HG02943 (cell line): ENCODE results near the gene PPP2R2C.

Experiments used
- ATAC-seq: cut with Tn5 transposase; IDR thresholded peaks from one replicate; pipeline ENCODE4 v1.9.1; 2021; ENCODE audit warnings: mild to moderate bottlenecking, low read depth, moderate library complexity; ENCODE audit not compliant: unreplicated experiment

The PPP2R2C gene

DNA sequence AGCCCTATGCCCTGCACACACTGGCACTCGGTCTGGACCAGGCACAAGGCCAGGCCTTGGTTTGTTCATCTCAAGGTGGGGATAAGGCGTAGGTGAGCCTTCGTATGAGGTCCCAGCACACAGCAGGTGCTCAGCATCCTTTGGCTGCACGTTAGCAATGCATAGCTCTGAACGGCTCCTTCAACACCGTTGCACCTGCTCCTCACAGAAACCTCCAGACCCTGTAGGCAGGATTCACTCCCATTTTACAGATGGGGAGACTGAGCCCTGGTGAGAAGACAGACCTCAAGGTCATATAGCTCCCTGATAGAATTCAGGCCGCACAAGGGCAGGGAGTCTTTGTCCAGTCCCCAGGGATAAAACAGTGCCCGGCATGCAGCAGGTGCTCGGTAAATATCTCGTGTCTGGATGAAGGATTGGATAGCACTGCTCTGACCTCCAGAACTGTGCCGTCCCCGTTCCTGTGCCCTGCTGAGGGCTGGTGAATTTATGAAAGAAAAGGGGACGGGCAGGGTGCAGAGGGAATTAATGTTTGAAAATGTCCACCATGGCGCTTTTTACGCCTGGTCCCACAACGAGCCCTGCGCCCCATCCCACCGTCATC lies 2.4 kb downstream of the PPP2R2C start:
- ATAC-seq = no peak

DNA sequence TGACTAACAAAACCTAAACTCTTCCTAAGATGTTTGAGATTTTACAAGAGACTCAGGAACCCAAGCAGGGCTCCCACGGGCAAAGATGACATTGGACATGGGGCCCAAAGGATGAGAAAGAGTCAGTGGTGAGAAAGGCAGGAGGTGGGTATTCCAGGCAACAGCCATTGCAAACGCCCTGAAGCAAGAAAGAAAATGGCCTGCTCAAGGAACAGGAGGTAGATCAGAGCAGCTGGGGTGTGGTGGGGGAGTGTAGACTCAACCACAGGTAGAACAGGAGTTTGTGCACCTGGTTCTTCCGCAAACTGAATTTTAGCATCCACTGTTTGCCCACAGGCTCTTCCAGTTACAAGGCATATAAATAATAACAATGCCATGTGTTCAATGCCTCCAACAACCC lies 3.3 kb downstream of the PPP2R2C start:
- no peak for ATAC-seq

DNA sequence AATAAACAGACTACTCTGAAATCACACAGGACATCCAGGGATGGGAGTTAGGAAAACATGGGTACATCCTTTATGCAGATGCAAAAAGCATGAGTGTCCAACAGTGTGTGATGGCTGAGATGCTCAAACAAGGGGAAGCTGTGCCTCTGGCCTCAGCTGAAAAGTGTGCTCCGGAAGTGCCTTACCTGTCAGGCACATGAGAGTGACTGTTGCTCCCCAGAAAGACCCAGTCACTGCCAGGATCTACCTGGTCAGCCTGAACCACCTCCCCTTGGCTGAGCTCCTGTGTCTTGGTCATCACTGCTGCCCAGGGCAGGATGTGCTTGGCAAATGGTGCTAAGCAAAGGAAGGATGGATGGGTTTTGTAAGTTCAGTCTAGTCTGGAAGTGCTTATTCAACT lies 4.0 kb downstream of the PPP2R2C start:
- no peak for ATAC-seq

DNA sequence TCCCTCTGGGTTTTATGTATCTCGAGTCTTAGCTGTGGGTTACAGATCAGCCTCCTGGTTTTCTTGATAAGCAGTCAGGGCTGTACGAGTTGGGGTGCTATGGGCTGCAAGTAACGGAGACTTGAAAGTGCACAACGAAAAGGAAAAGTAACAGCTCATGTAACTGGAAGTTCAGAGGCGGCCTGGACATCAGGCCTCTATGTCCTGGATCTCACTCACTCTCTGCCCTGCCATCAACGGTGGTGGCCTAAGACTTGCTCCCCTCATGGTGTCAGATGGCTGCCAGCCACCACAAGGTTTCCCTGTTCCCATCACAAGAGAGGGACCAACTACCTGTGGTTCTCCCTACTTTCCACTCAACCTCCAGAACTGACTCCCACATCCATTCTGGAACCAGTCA lies 4.8 kb downstream of the PPP2R2C start:
- no peak for ATAC-seq

DNA sequence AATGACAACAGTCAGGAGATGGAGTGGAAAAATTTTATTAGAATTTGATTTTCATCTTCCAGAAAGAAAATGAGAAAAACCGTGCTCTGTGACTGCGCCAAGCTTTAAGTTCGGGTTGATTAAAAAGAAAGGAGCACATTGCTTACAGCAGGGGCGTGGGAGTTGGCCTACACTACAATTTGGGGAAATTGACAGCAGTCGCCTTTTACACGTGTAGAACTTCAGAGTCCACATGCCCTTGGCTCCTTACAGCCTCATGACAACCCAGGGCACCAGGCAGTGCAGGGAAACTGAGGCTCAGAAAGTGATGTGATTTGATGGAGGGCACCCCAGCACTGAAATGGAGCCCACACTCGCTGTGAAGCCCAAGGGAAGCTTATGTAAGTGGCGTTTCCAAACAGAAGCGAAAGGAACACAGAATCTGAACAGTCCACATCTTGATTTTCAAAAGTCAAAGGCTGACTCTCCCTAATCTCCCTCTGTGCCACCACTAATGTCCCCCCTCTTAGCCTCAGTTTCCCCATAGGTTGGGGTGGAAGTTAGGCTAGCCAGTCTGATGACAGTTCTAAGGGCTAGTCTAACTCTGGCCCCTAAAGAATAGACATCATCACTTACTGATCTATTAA lies 5.5 kb downstream of the PPP2R2C start:
- ATAC-seq = no peak

DNA sequence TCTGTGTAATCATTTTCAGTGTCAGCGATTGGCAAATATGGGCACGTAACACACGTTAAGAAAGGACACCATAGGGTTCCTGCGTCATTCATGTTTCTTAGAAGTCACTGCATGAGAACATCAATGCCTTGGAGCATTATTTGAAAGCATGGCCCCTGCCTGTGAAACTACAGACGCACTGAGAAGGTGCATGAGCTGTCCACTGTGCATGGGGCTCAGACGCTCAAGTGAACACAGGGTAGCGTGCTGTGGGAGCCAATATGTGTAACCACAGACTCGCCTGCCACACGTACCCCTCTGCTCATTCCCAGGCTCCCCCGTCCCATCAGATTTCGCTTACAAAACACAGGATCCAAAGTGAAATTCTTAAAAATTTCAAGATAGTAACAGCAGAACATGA lies 6.5 kb downstream of the PPP2R2C start:
- no peak for ATAC-seq

DNA sequence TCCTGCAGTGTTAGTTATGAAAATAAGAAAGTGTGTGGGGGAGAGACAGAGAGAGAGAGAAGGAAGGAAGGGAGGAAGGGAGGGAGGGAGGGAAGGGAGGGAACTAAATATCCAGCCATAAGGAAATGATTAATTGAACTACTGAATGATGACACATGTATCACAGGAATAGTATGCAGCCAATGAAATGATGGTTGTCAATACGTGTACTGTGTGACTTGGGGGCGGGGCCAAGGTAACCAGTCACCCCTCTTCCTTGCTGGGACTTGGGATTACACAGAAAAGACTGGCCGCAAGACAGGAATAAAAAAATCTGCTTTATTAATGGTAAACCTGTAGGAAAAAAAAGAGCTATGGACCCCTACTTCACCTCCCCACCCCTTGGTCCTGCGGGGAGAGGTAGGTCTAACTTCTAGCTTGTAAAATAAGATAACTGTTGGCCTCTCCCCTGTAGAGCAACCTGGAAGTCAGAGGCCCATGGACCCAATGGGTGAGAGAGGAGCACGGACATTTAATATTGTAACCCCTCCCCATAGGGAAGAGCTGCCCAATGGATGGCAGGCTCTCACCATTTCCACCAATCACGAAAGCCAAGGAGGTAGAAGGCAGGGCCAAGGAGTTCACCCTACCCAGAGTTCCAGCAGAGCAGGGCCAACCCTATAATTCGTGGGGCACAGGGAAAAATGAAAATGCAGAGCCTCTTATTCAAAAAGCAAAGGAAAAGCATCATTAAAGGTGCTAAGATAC lies 7.4 kb downstream of the PPP2R2C start:
- no peak for ATAC-seq

DNA sequence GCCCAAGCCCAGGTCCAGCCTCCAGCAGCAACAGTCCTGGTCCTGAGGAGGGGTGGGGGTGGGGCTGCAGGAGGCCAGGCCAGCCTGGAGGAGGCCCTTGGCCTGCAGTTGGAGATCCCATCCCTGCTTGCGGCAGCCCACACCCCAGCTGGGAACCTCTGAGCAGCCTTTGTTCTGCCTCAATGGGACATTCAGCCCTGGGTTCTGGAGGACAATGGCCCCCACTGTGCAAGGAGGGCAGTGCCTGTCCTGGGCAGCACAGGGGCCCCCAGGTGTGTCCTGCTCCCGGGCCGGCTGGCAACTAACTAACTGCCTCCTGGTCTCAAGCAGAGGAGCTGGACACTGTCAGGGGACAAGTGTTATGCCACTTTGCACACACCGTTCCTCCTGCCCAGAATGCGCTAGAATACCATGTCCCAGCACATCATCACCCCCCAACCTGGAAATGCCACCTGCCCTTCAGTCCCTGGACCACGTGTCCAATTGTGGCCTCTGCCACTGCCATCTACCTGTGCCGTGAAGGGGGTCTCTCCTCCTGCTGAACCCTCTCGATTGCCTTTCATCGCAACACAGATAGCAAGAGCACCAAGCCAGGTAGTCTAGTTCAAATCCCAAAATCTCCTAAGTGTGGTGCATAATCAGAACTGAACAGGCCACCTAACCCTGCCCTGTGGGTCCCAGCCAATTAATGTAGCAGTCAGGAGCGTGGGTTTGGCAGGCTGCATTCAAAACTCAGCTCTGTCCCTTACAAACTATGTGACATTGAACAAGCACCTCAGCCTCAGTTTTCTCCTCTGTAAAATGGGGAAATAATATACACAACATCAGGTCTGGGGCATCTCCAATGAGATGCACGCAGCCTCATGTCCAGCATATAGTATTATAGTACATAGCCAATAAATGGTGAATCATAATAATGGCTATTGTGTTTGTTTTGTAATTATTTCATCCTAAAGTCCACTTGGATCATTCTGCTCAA lies 8.8 kb downstream of the PPP2R2C start:
- no peak for ATAC-seq

DNA sequence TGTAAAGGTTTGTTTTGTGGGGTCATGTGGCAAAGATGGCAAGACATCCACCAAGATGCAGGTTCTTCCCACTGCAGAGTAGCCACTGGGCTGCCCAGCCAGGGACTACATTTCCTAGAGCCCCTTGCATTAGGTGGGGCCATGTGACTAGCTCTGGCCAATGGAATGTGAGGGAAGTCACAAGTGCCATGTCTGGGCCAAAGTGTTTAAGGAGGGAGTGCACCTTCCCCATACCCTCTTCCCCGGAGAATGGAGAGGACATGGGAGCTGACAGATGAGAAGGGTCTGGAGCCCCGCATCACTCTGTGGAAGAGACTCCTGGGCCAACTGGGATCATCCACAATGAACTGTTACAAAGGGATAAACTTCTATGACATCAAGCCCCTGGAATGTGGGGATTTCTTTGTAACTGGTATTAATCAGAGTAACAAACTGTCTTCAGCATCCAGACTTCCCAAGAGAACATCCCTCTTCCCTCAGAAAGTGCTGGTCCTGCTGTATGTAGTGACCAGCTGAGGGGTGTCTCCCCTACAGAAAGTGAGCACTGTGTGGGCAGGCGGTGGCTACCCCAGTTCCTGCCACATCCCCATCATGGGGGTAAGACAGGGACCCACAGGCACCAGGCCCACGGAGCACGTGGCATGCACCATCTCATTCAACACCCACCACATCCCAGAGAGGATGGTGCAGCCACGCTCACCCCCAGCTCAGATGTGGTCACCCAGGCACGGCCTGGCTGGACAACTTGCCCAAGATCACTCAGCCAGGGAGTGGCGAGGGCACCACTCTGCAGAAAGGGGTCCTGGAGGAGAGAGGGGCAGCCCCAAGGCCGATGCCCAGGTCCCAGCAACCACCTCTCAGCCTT lies 10.9 kb downstream of the PPP2R2C start:
- no peak for ATAC-seq

DNA sequence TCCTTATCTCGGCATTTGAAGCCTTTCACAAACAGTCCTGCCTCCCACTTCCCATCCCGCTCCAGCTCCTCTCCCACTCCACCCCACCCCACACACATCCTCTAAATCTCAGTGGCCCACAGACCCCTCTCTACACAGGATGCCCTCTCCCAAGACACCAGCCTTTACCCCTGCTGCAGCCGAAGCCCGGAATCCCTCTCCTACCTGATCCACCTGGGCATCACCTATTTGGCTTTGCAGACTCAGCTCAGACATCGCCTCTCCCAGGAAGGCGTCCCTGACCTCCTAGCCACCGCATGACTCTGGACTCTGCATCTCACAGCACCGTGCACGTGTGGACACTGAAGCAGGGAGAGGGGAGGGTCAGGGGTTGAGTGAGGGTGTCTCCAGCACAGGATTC lies 11.5 kb downstream of the PPP2R2C start:
- no peak for ATAC-seq

DNA sequence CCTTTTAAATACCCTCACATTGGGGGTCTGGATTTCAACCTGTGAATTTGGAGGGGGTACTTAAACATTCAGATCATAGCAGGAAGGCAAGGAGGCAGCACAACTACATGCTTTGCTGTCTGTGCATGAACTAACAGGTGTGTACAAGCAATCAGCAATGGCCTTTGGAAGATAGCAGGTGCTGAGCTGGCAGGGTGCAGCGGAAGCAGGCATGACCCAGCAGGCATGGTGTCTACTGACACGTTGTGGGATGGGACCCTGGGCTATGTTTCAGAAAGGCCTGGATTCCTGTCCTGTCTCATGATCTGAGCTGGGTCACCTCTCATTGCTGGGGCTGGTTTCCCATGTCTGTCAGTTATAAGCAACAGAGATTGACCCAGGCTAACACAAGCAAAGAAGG lies 13.9 kb downstream of the PPP2R2C start:
- ATAC-seq = no peak

DNA sequence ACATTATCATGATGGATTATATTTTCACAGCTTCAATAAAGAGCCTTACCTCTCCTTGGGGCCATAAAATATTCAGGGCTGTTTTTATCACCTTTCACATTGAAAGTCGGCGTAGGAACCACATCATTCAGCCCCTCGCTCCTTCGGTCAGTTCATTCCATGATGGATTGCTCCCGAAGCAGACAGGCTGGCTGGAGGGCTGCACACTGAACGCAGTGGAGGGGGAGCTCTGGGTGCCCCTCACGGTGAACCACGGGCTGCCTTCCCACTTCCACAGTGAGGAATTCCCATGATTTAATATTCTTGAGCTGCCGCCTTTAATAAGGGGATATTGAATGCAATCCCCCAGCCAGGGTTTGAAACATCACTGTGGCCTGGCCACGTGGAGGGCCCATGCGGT lies 16.0 kb downstream of the PPP2R2C start:
- ATAC-seq = no peak

DNA sequence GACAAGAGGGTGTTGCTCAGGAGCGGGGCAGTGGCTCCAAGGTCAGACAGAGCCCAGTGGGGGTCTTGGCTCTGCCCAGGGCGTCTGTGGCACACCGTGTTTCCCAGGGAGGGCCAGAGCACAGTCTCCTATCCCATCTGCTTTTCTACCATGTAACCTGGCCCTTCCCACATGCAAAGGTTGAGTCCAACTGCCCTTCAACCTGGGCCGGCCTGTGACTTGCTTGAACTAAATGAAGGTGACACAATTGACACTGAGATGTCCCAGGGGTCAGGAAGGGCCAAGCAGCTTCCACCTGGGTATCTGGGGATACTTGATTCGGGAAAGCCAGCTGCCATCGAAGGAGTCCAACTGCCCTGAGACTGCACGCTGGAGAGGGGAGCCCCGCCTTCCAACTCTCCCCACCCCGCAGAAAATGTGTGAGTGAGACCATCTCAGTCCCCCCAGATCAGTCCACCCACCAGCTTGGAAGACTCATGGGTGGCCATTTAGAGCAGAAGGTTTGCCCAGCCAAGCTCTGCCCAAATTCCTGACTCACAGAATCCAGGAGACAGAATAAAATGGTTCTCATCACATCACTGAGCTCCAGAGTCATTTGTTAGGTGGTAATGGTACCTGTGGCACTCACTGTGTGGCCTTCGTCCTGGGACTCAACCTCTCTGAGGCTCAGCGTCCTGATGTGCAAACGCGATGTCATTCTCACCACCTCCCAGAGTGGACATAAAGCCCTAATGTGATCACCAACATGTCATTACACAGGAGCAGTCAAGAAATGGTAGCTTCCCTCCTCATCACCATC lies 18.1 kb downstream of the PPP2R2C start:
- no peak for ATAC-seq

DNA sequence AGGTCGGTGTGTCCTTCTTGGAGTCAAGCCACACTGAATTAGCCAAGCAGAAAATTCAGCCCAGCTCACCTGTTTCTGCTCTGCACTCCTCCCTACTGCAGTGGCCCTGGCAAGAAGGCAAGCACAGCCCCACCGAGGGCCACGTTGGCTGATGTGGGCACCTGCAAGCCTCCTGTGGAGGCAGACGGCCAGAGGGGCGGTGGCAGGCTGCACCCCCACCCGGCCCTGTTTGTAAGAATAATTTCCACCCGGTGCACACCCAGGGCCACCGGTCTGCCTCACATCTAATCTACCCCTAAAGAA lies 18.8 kb downstream of the PPP2R2C start:
- no peak for ATAC-seq

DNA sequence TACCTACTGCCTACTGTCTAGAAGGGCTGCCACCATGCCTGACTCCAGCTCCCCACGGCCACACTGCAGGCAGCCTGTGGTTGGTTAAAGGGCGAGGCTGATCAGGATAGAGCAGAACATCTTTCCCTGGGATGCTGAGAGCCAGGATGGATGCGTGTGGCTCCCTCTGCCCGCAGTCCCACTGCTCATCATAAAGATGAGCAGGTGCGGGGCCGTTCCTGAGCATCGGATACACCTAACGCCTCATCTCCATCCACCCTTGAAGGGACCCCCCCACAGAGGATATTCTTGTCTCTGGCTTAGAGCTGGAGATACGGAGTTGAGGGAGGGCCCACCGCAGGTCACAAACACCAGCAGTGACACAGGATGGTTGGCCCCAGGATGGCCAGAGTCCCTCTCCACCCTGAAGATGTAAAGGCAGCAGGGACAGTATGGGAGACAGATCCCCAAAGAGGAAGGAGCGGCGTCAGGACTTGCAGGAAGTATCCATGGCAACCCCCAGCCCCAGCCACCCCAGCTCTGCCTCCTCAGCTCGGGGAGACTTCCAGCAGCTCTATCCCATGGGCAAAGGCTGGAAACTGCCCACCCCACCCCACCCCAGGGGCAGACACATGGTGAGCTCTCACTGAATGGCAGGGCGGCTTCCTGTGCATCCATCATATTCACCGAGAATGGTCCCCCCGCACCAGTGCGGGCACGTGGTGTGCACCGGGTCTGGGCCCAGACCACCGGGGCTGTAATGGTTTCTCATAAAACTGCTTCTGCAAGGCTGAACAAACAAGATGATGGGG lies 19.3 kb downstream of the PPP2R2C start:
- no peak for ATAC-seq

DNA sequence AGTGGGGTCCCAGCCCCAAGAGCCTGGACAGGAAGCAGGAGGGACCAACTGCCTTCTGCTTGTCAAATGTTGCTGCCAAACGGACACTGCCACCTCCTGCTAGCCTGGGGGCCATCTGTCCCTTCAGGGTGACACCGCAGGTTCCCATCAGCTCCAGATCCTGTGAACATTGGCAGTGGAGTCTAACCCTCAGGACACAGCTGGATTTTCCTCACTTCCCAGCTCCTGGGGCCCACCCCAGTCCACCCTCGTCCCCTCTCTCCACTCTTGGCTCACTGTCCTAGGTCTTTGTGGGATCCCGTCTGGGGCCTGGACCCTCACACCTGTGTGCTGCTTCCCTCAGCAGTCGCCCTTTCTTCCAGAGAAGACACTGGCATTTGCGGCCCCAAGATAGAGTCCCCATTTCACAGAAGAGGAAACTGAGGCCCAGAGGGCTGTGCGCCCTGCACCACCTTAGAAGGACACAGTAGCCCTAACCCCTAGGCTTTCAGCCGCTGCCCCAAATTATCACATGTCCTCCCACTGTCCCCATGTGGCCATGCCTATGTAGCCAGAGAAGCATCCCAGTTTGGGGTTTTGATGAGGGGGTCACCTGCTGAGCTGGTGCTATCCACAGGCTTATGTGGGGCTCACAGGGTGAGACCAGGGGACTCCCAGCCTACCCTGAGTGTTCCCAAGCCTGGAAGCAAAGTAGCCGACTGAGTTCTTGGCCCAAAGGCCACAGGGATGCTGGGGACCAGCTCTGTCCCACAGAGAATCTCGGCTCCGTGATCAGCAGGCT lies 20.1 kb downstream of the PPP2R2C start:
- no peak for ATAC-seq

DNA sequence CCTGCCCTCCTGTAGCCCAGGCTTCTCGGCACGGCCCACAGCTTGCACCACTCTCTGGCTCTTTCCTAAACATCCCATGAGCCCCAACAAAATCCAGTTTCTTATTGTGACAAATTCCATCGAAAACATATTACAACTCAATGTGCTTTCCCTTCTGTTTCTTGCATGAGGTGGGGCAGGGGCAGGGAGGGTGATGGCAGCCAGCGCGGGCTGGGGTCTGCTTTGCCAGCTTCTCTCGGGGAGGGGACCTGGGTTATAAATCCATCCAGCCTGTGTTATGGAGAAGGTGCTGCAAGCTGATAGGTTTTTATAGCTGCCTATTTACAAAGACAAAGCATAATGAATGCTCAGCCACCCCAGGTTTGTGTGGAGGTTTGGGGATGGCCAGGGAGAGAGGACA lies 21.1 kb downstream of the PPP2R2C start:
- ATAC-seq = no peak

DNA sequence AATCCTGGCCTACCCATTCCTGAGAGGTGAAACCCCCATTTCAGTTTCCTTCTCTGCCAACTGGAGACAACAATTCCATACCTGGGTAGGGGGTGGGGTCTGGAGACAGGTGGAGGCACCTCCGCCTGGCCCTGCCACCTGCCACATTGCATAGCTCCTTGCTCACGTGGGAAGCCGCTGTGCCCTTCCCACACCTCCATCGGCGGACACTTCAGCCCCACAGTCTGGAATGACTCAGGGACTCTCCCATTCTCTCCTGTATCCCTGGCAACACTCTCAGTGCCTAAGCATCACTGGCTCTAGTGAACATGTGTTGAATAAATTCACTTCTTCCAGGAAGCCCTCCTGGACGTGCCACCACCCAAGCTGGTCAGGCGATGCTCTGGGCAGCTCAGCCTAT lies 21.7 kb downstream of the PPP2R2C start:
- no peak for ATAC-seq
